Bronchial epithelial cell (primary cell): ENCODE results near the gene JAM3. TPM values are rescaled to one million over a fixed set of nuclear protein-coding genes. Genes with fewer than 3 reads are reported as not detected.

ENCODE experiments used
- DNase-seq: peaks from one replicate; pipeline ENCODE4 v3.0.0-alpha.2; 2010; ENCODE audit warnings: low read depth
- FAIRE-seq: peaks from 2 replicates; lab custom pipeline; 2011; peaks lifted over from hg19 to GRCh38; lab: Jason Lieb, UNC
- H3K27me3 ChIP-seq: 2 replicates; pipeline ENCODE4 v1.5.1; 2011; ENCODE audit warnings: low read length; ENCODE audit not compliant: control insufficient read depth, insufficient read depth
- H3K36me3 ChIP-seq: 2 replicates; pipeline ENCODE4 v1.5.1; 2011; ENCODE audit warnings: low read length; ENCODE audit not compliant: control insufficient read depth, insufficient read depth
- H3K4me3 ChIP-seq: 2 replicates; pipeline ENCODE4 v1.5.1; 2011; ENCODE audit warnings: mild to moderate bottlenecking, low read depth, low read length, control low read depth
- total RNA-seq: library from RNA; depleted of rRNA; stranded (reverse); fragments of >200 nt; gene quantifications from 2 replicates; pipeline ENCODE4 v1.2.1, GENCODE V29; 2014
- TF ChIP-seq, protein P1 (sequence below): IDR thresholded peaks from 2 replicates; pipeline ENCODE4 v1.5.1; 2011; ENCODE audit warnings: mild to moderate bottlenecking, moderate library complexity, low read length, control low read depth, inconsistent platforms; ENCODE audit not compliant: insufficient read depth, severe bottlenecking

JAM3 gene
- total RNA-seq, 1 donor from 2014 or later: 1.6 TPM

- Histone ChIP-seq H3K4me3 (no peak overlapping the region), H3K36me3 (no peaks in the 10 kb centered on the region), H3K27me3 (no peaks in the 10 kb centered on the region)
- no peak for DNase-seq
- TF ChIP-seq, protein P1, sequence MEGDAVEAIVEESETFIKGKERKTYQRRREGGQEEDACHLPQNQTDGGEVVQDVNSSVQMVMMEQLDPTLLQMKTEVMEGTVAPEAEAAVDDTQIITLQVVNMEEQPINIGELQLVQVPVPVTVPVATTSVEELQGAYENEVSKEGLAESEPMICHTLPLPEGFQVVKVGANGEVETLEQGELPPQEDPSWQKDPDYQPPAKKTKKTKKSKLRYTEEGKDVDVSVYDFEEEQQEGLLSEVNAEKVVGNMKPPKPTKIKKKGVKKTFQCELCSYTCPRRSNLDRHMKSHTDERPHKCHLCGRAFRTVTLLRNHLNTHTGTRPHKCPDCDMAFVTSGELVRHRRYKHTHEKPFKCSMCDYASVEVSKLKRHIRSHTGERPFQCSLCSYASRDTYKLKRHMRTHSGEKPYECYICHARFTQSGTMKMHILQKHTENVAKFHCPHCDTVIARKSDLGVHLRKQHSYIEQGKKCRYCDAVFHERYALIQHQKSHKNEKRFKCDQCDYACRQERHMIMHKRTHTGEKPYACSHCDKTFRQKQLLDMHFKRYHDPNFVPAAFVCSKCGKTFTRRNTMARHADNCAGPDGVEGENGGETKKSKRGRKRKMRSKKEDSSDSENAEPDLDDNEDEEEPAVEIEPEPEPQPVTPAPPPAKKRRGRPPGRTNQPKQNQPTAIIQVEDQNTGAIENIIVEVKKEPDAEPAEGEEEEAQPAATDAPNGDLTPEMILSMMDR: no peak
- FAIRE-seq: no peak
Measured at GRCh38 chr11:134134167-134134566, 65.3 kb downstream of the JAM3 start.

- no peak overlapping the region for H3K4me3 ChIP-seq
- DNase-seq (no peak), FAIRE-seq (no peak)
- no peaks in the 10 kb centered on the region for H3K27me3 ChIP-seq
- TF ChIP-seq, protein P1: no peak
- H3K36me3 ChIP-seq: no peaks in the 10 kb centered on the region
Measured at GRCh38 chr11:134138376-134138775, 69.5 kb downstream of the JAM3 start.

GRCh38 chr11:134139303-134139872 lies 70.5 kb downstream of the JAM3 start:
- Histone ChIP-seq H3K4me3 (no peak overlapping the region), H3K36me3 (no peaks in the 10 kb centered on the region), H3K27me3 (no peaks in the 10 kb centered on the region)
- FAIRE-seq: no peak
- TF ChIP-seq, protein P1: no peak
- no peak for DNase-seq

- no peak overlapping the region for H3K4me3 ChIP-seq
- DNase-seq: peak; percentile 69
- H3K27me3 ChIP-seq: no peaks in the 10 kb centered on the region
- no peaks in the 10 kb centered on the region for H3K36me3 ChIP-seq
- no peak for FAIRE-seq
- TF ChIP-seq, protein P1: peak; percentile 84
Measured at GRCh38 chr11:134139873-134140331, 71.0 kb downstream of the JAM3 start.

- H3K27me3 ChIP-seq: no peaks in the 10 kb centered on the region
- no peaks in the 10 kb centered on the region for H3K36me3 ChIP-seq
- H3K4me3 ChIP-seq: no peak overlapping the region
- TF ChIP-seq, protein P1: no peak
- no peak for DNase-seq
- FAIRE-seq: no peak
Measured at GRCh38 chr11:134140961-134141490, 72.2 kb downstream of the JAM3 start.
